Fibroblast of skin of left biceps (primary cell): Measurements from ENCODE around the gene FAM120A.

Experiments used
- DNase-seq, 2 experiments: peaks; one replicate each; pipeline ENCODE4 v3.0.0-alpha.2; 2013; ENCODE audit warnings: low read depth in 2 of 2

Gene FAM120A

DNA sequence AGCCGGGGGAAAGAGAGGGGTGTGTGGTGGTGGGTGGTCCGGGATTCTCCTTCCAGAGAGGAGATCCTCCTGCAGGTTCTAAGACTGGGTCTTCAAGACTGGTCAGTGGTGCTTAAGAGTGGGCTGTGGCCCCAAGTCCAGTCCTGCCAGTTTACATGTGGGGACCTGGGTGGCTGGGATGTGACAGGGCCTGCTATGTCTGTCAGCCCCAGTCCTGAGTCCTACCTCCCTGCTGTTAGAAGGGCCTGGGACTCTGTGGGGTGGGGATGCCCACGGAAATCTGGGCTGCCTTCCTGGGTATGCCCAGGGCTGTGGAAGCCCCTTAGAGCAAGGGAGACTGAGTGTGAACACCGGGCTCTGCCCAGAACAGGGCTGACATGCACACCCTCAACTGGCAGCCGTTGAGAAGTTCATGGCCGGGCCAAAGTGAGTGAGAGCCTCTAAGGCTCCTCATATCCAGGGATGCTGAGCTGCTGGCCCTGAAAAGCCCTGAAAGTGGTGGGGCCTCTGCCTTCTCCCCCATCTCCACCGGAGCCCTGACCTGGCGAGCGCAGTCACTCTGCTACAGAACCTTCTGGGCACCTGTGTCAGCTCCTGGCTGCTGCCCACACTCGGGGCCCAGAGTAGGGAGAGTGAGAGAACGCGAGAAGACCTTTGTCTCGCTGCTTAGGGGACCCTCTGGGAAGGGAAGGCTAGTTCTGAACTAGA is 126.6 kb downstream of the FAM120A start:
- no peak for DNase-seq

GRCh38 chr9:93578844-93579243 is 127.4 kb downstream of the FAM120A start:
- no peak for DNase-seq

GRCh38 chr9:93579711-93580516 is 128.4 kb downstream of the FAM120A start:
- DNase-seq = no peak

- DNase-seq = no peak
Measured at GRCh38 chr9:93580654-93581380, 129.3 kb downstream of the FAM120A start.

GRCh38 chr9:93582115-93582514 is 130.6 kb downstream of the FAM120A start:
- no peak for DNase-seq

- DNase-seq = no peak
Measured at GRCh38 chr9:93582550-93582949, 131.1 kb downstream of the FAM120A start.

DNA sequence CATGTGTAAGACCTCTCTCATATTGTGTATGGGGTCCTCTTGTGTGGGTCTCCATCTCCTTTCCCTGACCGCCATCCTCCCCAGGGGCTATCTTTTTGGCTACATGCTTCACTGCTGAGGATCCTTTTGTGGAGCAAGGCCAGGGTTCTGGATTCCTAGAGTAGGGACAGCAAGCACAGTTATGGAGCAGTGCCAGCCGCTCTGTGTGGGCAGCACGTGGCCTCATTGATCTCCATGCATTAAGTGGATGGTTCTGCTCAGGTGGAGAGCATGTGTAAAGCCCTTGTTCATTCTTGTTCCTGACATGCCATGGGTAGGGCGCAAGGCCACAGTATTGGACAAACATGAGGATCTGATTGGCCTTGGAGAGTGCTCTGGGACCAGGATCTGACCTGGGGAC is 133.8 kb downstream of the FAM120A start:
- no peak for DNase-seq

GRCh38 chr9:93585695-93586094 is 134.2 kb downstream of the FAM120A start:
- no peak for DNase-seq

DNA sequence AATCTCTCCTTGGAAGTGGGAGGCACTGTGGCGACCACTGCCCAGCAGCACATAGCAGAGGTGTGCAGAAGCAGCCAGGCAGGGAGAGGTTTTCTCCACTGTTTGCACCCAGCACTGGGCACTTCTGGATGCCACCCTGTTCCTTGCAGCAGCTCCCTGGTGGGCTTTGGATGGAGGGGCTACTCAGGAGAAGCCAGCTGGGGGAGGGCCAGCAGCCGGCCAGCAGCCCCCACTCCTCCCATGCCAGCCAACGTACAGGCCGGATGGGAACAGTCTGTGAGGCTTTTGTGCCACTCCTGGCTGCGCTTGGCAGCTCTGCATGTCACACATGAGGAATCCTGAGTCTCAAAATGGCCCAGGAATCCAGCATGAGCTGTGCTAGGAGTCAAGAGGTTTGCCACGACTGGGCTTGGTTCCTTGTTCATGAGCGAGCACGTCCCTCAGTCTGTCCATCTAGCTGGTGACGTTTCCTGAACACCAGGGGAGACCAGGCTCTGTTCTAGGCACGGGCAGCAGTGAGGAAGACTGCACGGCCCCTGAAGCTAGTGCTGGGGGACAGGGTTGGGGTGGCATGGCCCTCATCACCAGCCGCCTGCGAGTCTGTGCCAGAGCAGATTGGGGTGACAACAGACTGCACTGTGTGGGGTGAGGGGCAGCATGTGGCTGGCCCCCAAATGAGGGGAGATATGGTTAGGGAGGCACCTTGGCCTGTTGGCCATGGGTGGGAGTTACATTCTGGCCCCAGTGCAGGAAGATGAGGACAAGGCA is 135.0 kb downstream of the FAM120A start:
- no peak for DNase-seq

- no peak for DNase-seq
Measured at GRCh38 chr9:93587284-93587650, 135.8 kb downstream of the FAM120A start.

DNA sequence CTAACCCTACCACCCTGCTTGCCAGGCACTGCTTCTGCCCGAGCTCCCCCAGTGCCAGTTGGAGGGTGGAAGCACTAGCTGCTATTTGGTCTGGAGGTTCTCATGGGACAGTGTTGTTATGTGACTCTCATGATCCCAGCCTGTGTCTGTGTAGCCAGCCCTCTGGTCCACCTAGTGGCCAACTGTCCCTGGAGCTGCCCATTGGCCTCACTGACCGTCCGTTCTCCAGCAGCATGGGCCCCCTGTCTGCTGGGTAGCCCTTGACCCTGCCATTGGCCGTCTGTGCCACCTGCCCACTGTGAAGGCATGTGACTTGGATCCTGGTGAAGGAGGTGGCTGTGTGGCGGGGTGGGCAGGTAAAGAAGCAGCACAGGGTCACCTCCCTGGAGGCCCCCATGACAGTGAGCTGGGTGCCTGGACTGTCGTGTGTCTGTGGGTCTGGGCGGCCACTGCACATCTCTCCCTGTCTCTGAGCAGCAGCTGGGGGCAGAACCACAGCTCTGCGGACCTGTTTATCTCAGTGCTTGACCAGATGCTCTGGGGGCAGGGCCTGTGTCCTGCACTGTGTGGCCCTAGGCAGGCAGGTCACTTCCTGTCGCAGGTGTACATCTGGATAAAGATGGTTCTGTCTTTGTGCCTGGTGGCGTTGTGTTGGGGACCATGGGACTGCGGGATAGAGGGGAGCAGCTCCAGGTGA is 136.3 kb downstream of the FAM120A start:
- no peak for DNase-seq

DNA sequence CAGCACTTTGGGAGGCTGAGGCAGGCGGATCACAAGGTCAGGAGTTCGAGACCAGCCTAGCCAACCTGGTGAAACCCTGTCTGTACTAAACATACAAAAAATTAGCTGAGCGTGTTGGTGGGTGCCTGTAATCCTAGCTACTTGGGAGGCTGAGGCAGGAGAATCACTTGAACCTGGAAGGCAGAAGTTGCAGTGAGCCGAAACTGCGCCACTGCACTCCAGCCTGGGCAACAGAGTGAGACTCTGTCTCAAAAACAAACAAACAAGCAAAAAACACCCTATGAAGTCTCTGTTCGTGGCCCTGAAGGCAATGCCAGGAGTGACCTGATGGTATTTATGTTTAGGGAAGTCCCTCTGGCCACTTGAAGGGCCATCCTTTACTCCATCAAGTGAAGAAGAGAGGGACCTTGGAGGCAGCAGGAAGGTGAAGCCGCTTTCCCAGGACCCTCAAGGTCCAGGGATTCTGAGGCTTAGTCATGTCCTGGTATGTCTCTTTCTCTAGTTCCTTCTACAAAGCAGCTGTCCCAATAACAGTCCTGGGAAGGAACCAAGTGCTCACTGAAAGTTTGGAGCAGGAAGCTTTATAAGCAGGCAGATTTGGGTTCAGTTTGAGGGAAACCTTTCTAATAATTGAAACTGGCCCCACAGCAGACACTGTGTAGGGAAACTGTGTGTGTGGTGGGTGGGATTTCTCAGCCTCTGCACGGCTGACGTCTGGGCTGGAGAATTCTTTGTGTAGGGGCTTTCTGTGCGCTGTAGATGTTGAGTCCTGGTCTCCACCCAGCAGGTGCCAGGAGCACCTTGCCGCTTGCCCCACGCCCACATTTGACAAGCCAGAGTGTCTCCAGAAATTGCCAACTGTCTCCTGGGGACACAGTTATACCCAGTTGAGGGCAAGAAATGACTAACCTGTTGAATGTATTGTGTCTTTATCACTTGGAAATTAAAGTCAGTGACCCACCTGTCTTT is 137.4 kb downstream of the FAM120A start:
- DNase-seq = no peak

DNA sequence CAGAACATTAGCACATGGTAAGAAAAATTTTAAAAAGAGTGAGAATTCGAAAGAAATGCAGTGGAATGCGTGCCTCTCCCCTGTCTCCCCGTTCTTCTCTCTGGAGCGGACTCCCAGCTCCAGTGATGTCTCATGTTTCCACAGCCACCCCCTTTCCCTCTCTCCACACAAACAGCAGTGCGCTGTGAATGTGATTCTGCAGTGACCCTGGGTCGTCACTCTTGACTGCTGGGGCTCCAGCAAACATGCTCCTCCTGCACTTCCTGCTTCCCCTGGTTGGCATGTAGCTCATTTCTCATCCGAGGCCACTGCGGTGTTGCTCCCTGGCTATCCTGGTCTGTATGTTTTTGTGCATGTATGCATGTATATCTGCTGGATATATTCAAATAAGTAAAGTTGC is 138.2 kb downstream of the FAM120A start:
- DNase-seq = no peak

GRCh38 chr9:93590609-93591234 is 139.2 kb downstream of the FAM120A start:
- no peak for DNase-seq

GRCh38 chr9:93591301-93592007 is 140.0 kb downstream of the FAM120A start:
- no peak for DNase-seq

- no peak for DNase-seq
Measured at GRCh38 chr9:93592008-93592642, 140.6 kb downstream of the FAM120A start.

DNA sequence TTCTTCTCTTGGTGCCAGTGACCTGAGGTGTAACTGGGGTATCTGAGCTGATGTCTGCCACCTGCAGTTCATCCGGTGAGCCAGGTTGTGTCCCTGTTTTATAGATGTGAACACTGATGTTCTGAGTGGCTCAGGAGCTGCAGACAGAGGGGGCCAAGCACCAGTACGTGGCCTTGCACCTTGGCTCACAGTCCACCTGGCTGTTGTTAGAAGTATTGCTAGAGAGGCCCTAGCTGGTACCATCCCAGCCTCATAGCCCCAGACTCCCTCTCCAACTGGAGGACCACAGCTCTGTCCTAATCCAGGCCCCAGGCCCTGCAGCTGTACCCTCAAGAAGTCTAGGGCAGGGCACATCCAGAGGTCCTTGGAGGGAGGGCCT is 141.1 kb downstream of the FAM120A start:
- no peak for DNase-seq

DNA sequence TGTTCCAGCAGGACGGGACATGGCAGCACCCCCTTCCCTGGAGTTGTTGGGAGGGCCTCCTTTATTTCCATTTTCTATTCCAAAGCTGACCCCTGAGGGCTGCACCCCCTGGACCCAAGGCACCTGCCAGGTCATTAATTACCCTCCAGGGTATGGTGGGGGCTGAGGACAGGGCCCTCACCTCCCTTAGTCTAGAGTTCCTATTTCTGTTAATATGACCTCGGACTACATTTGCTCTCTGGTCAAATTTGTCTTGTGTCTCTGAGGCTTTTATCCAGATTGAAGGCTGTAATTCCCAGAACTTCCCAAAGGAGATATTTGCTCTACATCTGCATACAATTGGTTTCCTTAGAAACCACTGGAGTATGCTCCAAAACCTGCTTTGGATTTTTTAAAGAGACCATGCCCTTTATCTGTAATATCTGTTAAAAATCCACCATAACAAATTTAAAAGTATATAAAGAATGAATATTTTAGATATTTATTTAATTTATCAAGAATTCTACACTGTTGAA is 141.7 kb downstream of the FAM120A start:
- DNase-seq = peak in 1 of 2 experiments; percentile 15
